ENCODE measurements around the gene BCAR3.
"Not testable (repeated sequence)": the region's sequence is repeated elsewhere in the genome, so short reads cannot be mapped to it uniquely, and the experiment has no call there.

The BCAR3 gene

DNA sequence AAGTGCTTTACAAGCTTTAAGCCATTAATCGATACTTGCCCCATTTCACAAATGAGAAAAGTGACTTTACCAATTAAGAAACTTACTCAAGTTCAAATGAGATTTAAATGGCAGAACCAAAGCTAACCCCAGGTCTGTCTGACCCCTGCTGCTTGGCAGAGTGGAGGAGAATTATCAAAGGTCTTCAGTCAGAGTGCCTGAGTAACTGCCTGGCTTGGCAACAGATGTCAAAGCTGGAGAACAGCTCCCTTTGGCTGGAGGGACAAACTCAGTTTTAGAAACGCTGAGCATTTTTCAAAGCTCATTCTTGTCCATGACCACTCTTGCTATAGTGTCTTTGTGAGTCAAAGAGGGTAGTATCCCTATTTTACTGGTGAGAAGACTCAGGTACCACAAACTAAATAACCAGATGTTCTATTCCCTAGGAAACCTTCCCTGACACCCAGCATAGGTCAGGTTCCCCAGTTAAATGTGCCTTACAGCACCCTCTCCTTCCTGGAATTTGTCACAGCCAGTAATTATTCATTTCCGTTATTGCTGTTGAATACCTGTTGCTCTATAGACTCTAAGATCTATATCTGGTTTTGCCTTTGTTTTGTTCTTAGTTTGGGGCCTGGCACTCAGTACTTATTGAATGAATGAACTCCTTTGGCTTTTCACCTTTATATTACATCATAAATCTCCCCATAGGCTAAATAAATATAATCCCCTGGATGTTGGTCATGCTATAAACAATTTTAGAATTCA lies 5.0 kb upstream of the BCAR3 start:
- no peak for DNase-seq

DNA sequence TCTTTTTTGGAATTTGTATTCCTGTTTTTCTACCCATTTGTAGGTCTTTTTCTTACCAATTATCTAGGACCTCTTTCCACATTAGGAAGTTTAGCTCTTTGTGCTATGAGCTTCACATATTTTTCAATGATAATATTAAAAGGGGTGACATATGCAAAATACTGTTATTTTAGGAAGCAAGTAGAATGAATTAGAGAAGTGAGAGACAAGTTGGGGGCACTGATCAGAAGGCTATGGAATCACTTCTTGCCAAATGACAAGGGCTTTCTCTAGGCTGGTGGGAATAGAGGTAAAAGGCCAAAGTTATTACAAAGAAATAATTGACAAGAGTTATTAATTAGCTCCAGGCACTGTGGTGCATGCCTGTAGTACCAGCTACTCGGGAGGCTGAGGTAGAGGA lies 4.3 kb upstream of the BCAR3 start:
- DNase-seq = no peak

GRCh38 chr1:93683234-93683633 lies 1.6 kb upstream of the BCAR3 start:
- DNase-seq = no peak

DNA sequence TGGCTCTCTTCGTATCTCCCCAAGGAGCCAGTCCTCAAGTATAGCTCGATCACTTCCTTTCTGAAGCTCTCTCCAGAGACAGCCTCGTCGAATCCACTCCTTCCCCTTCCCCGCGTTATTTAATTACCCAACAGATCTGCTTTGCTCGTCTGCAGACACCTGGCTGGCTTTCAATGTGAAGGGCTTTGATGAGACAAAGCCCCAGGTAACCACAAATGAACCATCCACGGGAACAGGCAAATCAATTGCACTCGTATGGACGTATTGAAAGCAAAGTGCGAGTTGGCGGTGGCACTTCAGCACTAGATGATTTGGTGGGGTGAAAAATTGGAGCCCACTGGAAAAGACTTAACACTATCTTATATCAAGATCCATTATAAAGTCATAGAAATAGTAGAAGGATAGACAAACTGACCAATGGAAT lies 364 bp upstream of the BCAR3 start:
- DNase-seq = peak; percentile 26

DNA sequence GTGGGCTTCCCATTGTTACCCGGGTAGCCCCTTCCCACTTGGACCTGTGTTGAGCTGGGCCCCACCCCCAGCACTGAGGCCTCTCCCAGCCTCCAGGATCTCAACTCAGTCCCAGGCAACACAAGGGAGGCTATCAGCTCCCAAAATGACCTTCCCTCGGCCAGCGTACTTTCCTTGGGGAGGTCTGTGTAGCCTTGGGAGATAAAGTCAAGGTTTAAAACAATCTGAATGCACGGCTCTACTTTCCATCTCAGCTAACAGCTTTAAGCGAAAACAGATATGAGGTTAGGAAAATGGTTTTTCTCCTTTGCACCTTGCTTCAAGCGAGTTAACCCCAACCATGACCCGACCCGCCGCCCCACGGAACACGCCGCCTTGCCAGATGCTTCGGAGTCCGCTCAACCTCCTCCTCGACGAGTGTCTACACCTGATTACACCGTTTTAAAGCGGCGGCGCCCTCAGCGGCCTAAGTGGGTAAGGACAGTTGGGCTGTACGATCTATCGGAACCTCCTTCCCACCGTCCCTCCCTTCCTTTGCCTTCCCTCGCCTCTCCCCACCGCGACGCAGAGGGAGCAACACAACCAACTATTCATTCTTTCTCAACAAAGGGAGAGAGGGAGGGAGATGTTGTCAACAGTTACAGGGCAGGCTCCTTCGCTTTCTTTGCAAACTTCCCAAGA lies 1.1 kb downstream of the BCAR3 start:
- peak; percentile 44 for DNase-seq

DNA sequence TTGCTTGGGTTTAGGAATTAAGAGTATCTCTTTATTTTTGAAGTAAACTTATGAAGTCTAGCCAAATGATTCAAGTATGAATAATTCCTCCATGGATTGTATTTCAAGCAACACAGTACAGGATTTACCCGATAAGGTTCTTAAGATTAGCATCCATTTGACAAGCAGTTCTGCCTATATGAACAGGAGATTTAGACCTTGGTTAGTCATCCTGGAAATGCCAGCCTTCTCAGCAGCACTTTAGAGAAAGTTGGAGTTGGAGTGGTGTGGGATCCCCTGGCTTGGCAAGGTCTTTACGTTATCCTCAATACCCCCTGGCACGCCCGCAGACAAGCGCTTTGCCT lies 1.6 kb downstream of the BCAR3 start:
- DNase-seq = no peak

GRCh38 chr1:93679546-93679945 lies 2.1 kb downstream of the BCAR3 start:
- DNase-seq = no peak

DNA sequence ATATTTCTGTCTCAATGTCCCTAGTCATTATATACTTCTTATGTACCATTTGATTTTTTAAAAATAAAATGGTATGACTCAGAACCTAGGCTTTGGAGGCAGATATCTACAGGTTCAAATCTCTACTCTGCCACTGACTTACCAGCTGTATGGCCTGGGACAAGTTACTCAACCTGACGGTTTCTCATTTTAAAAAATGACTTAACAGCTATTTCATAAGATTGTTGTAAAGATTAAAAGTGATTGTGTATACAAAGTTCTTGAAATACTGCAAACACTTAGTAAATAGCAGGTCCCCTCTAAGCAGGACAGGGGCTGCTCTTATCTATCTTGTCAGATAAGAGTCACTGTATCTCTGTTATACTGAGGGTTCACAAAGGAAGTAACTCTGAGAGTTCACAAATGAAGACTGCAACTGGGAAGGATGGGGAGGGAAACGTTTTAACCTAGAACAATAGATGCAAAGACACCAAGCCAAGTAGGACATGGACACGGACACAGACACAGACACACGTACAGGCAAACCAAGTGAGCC lies 2.6 kb downstream of the BCAR3 start:
- no peak for DNase-seq

DNA sequence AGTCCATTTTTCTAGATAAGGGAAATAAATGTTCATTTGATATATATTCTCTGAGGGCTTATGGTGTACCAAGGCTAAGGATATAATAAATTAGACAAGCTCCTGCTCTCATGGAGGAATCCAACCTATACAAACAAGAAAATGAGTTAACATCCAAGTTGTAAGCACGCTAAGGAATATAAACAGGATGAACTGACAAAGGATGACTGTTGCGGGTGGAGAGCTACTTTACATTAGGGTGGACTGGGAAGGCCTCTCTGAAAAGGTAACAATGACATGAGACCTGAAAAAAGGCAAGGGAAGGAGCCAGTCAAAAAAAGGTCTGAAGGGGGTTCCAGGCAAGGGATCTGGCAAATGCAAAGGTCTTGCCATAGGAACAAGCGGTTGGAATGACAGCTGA lies 3.1 kb downstream of the BCAR3 start:
- no peak for DNase-seq

- DNase-seq = no peak
Measured at GRCh38 chr1:93677729-93678128, 3.9 kb downstream of the BCAR3 start.

DNA sequence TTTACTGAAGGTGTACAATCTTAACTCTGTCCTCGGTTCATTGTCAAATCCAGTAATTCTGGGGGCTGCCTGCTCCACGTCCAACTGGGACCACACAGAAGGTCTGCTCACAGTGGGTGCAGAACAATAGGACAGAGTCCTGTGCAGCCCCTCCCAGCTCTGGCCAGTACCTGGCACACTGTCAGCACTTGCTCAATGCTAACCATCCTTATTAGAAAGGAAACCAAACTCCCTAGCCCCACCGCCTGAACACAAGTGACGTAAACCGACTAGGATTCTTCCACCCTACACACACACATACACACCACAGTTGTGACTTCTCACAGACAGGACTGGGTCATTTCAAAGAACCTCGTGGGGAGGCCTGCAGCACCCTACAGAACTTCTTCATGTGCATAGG lies 5.2 kb downstream of the BCAR3 start:
- DNase-seq = no peak

DNA sequence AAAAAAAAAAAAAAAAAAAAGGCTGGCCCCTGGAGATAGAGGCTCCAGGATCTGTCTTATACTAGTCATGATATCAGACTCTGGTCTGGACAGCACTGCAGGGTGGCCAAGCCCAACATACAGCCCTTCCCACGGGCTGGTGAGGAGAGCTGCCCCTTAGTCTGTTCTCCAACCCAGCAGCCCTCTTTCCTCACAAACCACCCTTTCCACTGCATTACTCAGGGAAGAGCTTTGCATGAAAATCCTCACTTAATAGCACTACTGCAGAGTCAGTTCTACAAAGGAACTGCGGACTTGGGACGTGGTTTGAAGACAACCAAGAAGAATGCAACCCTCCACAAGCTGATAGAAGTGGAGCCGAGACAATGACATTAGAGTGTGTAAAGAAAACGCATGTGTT lies 5.7 kb downstream of the BCAR3 start:
- no peak for DNase-seq

GRCh38 chr1:93675271-93675670 lies 6.4 kb downstream of the BCAR3 start:
- DNase-seq = no peak

GRCh38 chr1:93674071-93674470 lies 7.6 kb downstream of the BCAR3 start:
- not testable (repeated sequence) for DNase-seq

DNA sequence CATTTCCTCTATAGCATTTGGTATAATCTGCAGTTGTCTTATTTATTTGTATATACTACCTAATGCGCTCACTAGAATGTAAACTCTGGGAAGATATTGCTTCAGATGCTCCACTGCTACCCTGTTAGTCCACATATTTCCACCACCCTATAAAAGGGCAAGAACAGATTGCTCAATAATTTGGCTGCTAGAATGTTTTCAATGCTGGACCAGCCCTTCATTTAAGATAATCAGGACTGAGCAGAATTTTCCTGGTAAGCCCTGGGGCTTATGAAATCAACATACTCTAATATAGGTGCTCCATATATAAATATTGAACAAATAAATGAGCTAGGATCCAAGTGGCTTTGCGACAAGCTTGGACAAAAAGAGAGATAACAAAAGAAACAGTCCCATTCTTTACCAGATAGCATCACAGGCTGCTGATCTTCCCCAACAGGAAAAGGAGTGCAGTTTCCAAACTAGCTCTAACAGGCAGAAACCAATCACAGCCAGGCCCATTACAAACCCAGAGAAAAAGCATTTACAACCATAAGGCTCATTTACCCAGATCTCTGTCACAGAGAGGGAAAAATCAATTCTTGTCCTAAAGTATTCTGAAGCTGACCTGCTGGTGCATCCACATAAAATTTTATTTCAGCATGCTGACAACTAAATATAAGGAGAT lies 8.3 kb downstream of the BCAR3 start:
- no peak for DNase-seq

- DNase-seq = no peak
Measured at GRCh38 chr1:93672477-93673162, 9.0 kb downstream of the BCAR3 start.

DNA sequence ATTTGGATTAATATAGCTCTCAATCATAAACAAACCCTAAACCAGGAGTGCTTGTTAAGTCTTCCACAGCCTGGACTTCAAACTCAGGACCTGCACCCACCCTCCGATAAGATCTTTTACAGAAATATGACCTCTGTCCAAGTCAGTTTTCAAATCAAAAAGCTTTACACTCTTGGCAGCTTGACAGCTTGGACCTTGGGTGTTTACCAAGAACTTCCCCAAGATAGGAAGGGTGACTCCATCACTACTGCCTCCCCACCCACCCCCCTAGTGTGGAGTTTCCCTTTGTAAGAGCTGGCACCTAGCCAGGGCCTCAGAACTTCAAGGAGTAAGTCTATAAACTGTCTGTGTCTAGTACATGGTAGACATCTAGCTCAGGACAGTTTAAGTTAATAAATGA lies 9.6 kb downstream of the BCAR3 start:
- DNase-seq = no peak

DNA sequence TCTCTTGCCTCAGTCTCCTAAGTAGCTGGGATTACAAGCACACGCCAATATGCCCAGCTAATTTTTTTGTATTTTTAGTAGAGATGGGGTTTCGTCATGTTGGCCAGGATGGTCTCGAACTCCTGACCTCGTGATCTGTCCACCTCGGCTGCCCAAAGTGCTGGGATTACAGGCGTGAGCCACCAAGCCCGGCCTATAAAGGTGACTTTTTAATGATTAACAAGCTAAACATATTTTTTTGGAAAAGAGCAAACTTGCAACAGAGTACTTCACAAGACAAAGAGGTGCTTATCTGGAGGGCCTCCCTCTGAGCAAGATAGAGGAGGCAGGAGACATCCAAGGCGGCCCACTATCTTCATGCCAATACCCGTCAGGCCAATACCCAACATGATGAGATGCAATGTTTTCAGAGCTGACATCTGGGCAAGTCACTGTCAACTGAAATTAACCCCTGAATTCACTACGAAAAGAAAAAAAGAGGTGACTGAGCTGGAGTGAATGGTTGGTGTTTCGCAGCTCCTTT lies 10.5 kb downstream of the BCAR3 start:
- no peak for DNase-seq

- DNase-seq = no peak
Measured at GRCh38 chr1:93670141-93670540, 11.5 kb downstream of the BCAR3 start.

DNA sequence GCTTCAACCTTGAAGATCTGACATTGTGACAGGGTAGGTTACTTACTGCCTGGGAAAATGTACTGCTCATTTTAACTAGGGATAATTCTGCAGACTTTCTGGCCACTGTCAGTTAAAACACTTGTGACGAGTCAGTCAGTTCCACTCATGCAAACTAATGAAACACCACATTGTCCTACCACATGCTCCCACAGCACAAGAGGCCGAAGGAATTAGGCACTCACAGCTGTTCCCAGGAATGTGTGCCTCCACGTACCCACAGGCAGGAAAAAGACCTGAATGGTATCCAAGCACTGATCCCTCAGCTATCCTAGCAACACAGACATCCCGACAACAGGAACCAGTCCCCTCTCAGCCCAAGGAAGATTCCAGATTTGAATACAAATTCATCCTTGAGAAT lies 12.3 kb downstream of the BCAR3 start:
- DNase-seq = no peak

GRCh38 chr1:93668951-93669350 lies 12.7 kb downstream of the BCAR3 start:
- no peak for DNase-seq

DNA sequence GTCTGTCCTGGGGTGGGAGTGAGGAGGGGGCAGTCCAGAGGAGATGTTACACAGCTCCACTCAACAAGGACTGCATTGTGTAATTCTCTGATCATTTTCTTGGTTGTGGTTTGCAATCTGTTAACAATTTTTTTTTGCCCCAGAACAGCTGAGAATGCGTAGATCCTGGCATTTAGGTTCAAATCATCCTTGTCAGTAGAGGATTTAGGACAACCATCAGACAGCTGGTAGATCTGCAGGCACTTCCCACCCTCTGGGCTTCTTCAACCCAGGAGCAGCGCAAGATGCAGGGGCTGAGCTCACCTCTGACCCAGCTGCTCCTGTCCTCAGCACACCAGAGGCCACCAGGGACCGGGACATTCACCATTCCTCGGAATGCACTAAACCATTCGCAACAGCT lies 13.5 kb downstream of the BCAR3 start:
- DNase-seq = no peak

- DNase-seq = no peak
Measured at GRCh38 chr1:93667642-93668041, 14.0 kb downstream of the BCAR3 start.

Data from NCI-H526 treated with DMSO at 0.1 percent for 48 hours (cell line).